ENCODE data around the gene IGF1R.

- TF ChIP-seq CTCF (conservative IDR thresholded peaks at IDR 0.05 in 1 of 2, IDR thresholded peaks at IDR 0.05 in 1 of 2; ENCODE audit: extremely low read depth in 1 of 2, insufficient read depth in 1 of 2, low read depth in 1 of 2, low read length in 2 of 2) (no peak), EZH2 (IDR thresholded peaks at IDR 0.05; ENCODE audit: borderline replicate concordance, low read length) (no peak)
Observed at GRCh38 chr15:98713585-98714001, 65.3 kb downstream of the IGF1R start.

Data from mammary epithelial cell (primary cell).